DOHH2 (cell line): ENCODE results near the gene ANKRD34A.

Experiments
- H3F3A ChIP-seq: fragments of 200-600 bp; sonication (generic), shearing (Covaris generic); 2 replicates; pipeline ENCODE4 v1.6.0; 2016; ENCODE audit warnings: antibody characterized with exemption, mild to moderate bottlenecking; ENCODE audit not compliant: control insufficient read depth, insufficient read depth
- H3K27ac ChIP-seq: fragments of 200-600 bp; sonication (generic); 2 replicates; pipeline ENCODE4 v1.5.1; 2014; ENCODE audit warnings: low read depth, mild to moderate bottlenecking, low read length, moderate library complexity
- H3K27me3 ChIP-seq: fragments of 200-600 bp; sonication (generic); 2 replicates; pipeline ENCODE4 v1.6.1; 2014; ENCODE audit warnings: mild to moderate bottlenecking, low read length, mixed read lengths; ENCODE audit not compliant: control insufficient read depth
- H3K36me3 ChIP-seq: fragments of 200-600 bp; sonication (generic); 2 replicates; pipeline ENCODE4 v1.6.1; 2014; ENCODE audit warnings: mild to moderate bottlenecking, low read length, moderate library complexity, mixed read lengths; ENCODE audit not compliant: control insufficient read depth
- H3K4me1 ChIP-seq: fragments of 200-600 bp; sonication (generic); 2 replicates; pipeline ENCODE4 v1.6.1; 2014; ENCODE audit warnings: mild to moderate bottlenecking, low read length, mixed read lengths; ENCODE audit not compliant: control insufficient read depth
- H3K4me2 ChIP-seq: fragments of 200-600 bp; sonication (generic); 2 replicates; pipeline ENCODE4 v1.6.0; 2014; ENCODE audit warnings: mild to moderate bottlenecking, low read length, moderate library complexity
- H3K4me3 ChIP-seq: fragments of 200-600 bp; sonication (generic); 2 replicates; pipeline ENCODE4 v1.5.1; 2014; ENCODE audit warnings: mild to moderate bottlenecking, low read length, mixed read lengths
- H3K79me2 ChIP-seq: fragments of 200-600 bp; sonication (generic); 2 replicates; pipeline ENCODE4 v1.6.1; 2014; ENCODE audit warnings: mild to moderate bottlenecking, low read length, mixed read lengths; ENCODE audit not compliant: control insufficient read depth
- H3K9me2 ChIP-seq: fragments of 200-600 bp; sonication (generic); replicated peaks from 2 replicates; pipeline ENCODE4 v1.6.1; 2014; ENCODE audit warnings: mild to moderate bottlenecking, low read length, mixed read lengths; ENCODE audit not compliant: control insufficient read depth
- H3K9me3 ChIP-seq: fragments of 200-600 bp; sonication (generic); 2 replicates; pipeline ENCODE4 v1.6.1; 2014; ENCODE audit warnings: antibody characterized with exemption, low read length, mixed read lengths; ENCODE audit not compliant: control insufficient read depth, insufficient read depth
- H4K20me1 ChIP-seq: fragments of 200-600 bp; sonication (generic); 2 replicates; pipeline ENCODE4 v1.6.0; 2014; ENCODE audit warnings: low read depth, mild to moderate bottlenecking, antibody characterized with exemption, low read length, moderate library complexity; ENCODE audit not compliant: control insufficient read depth, insufficient read depth
- EZH2phosphoT487 ChIP-seq: fragments of 200-600 bp; sonication (generic); IDR thresholded peaks from 2 replicates; pipeline ENCODE4 v1.6.1; 2017; ENCODE audit warnings: borderline replicate concordance, mild to moderate bottlenecking, antibody characterized with exemption, low read length, moderate library complexity, mixed read lengths
- TF ChIP-seq, protein P1 (sequence below): fragments of 200-600 bp; sonication (generic); IDR thresholded peaks from one replicate; pipeline ENCODE4 v1.5.1; 2014; ENCODE audit warnings: antibody characterized with exemption, mild to moderate bottlenecking, low read depth, low read length; ENCODE audit not compliant: poor library complexity, severe bottlenecking

The ANKRD34A gene

DNA sequence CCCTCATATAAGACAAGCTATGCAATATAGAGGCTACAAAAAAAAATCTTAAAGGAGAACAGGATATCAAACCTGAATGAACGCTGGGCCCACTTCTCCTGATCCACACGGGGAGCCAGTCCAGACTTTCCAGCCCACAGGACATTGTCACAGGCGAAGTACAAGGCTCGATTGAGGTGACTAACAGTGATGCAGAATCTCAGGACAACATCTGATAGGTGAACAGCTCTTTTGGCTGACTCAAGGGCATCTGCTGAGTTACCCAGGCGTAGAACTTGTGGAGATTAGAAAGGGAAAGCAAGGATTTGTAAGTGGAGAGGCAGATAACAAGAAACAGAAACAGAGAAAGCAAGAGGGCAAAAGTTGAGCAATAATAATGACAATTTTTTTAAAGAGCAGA lies 47.6 kb downstream of the ANKRD34A start:
- H3K4me3 ChIP-seq: no peak overlapping the region
- no peaks in the 10 kb centered on the region for H3K27me3 ChIP-seq
- H3K27ac ChIP-seq: no peak overlapping the region
- no peaks in the 10 kb centered on the region for H3K9me2 ChIP-seq
- H3K9me3 ChIP-seq: no peaks in the 10 kb centered on the region
- H3F3A ChIP-seq: peaks cover 14% of the 10 kb centered on the region
- H3K79me2 ChIP-seq: peaks cover 15% of the 10 kb centered on the region
- H4K20me1 ChIP-seq: no peaks in the 10 kb centered on the region
- TF ChIP-seq, protein P1, sequence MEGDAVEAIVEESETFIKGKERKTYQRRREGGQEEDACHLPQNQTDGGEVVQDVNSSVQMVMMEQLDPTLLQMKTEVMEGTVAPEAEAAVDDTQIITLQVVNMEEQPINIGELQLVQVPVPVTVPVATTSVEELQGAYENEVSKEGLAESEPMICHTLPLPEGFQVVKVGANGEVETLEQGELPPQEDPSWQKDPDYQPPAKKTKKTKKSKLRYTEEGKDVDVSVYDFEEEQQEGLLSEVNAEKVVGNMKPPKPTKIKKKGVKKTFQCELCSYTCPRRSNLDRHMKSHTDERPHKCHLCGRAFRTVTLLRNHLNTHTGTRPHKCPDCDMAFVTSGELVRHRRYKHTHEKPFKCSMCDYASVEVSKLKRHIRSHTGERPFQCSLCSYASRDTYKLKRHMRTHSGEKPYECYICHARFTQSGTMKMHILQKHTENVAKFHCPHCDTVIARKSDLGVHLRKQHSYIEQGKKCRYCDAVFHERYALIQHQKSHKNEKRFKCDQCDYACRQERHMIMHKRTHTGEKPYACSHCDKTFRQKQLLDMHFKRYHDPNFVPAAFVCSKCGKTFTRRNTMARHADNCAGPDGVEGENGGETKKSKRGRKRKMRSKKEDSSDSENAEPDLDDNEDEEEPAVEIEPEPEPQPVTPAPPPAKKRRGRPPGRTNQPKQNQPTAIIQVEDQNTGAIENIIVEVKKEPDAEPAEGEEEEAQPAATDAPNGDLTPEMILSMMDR: no peak
- no peak for TF ChIP-seq EZH2phosphoT487
- H3K36me3 ChIP-seq: peaks cover 33% of the 10 kb centered on the region
- peak overlapping the region; percentile 8; the same call in 1 of the 2 replicates for H3K4me2 ChIP-seq
- peaks cover 24% of the 10 kb centered on the region for H3K4me1 ChIP-seq

DNA sequence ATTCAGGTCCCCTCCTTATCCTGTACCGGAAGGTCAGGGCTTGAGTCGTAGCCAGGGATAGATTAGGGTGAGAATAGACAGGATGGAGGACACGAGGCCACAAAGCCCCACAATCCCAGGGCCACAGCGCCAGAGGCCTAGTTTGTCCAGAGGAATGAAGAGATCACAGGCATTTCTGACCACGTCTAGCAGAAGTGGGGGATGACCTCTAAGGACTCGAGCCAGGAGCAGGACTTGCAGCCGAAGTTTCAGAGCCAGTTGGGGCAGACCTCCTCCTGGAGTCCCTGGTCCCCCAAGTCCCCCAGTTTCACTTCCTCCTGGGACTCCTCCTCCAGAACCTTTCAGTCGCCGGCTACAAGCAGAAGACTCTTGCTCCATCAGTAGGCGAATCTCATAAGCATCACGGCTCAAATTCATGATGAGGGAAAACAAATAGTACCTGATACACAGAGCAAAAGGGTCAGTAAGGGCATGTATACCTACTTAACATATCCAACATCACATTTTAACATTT lies 52.2 kb downstream of the ANKRD34A start:
- Histone ChIP-seq H3K4me1 (peaks cover 7% of the 10 kb centered on the region), H3K79me2 (peaks cover 3% of the 10 kb centered on the region), H3K27ac (no peak overlapping the region), H3K9me2 (no peaks in the 10 kb centered on the region), H3K4me3 (no peak overlapping the region), H3K36me3 (peaks cover 48% of the 10 kb centered on the region), H3K27me3 (no peaks in the 10 kb centered on the region), H3K9me3 (no peaks in the 10 kb centered on the region), H3K4me2 (no peak overlapping the region), H4K20me1 (no peaks in the 10 kb centered on the region), H3F3A (peaks cover 10% of the 10 kb centered on the region)
- no peak for TF ChIP-seq EZH2phosphoT487
- TF ChIP-seq, protein P1: no peak
